Measurements from ENCODE around the gene CENPE. TPM values are rescaled to one million over a fixed set of nuclear protein-coding genes. Genes with fewer than 3 reads are reported as not detected.

Gene CENPE
- total and polyA plus RNA-seq, 2 donors, result 0.66 to 21.8 TPM

- no peaks in the 10 kb centered on the region for H3K4me1 ChIP-seq (ENCODE audit: insufficient read depth)
- H3K4me3 ChIP-seq (ENCODE audit: low read depth, low read length), result no peak overlapping the region
- no peak overlapping the region for H3K27ac ChIP-seq (ENCODE audit: low read depth)
- DNase-seq (ENCODE audit: extremely low spot score), result no peak
- H3K36me3 ChIP-seq (ENCODE audit: insufficient read depth), result peaks cover 3% of the 10 kb centered on the region
- WGBS, result 97% methylated on average over 1 of the region's 1 CpG
These were observed 118.5 kb downstream of the CENPE start for GRCh38 chr4:103079621-103080020.

GRCh38 chr4:103076747-103077347, 121.3 kb downstream of the CENPE start, which contains the start of gene SLC9B2:
TSS of gene SLC9B2 (minus strand) at chr4:103076761. CDS start at chr4:103067550, 9,211 bp downstream.
- H3K4me1 ChIP-seq (ENCODE audit: insufficient read depth), result peaks cover 1% of the 10 kb centered on the region
- H3K4me3 ChIP-seq (ENCODE audit: low read depth, low read length), result peak within 1 kb of the TSS; percentile 85
- WGBS, result 19% methylated on average over 21 of the region's 21 CpGs

GRCh38 chr4:103075894-103076746, 122.0 kb downstream of the CENPE start:
- WGBS, result under 1% methylated on average over 82 of the region's 82 CpGs
- Histone ChIP-seq H3K4me3 (ENCODE audit: low read depth, low read length) (peak overlapping the region; percentile 85), H3K4me1 (ENCODE audit: insufficient read depth) (peaks cover 1% of the 10 kb centered on the region), H3K36me3 (ENCODE audit: insufficient read depth) (no peaks in the 10 kb centered on the region), H3K27ac (ENCODE audit: low read depth) (peak overlapping the region; percentile 88)
- peak; percentile 6 for DNase-seq (ENCODE audit: extremely low spot score)

More at GRCh38 chr4:103076747-103077347, 121.3 kb downstream of the CENPE start, which contains the start of gene SLC9B2:
- Histone ChIP-seq H3K27ac (ENCODE audit: low read depth) (peak within 1 kb of the TSS; percentile 88), H3K36me3 (ENCODE audit: insufficient read depth) (peaks cover 3% of the 10 kb centered on the region)
- no peak for DNase-seq (ENCODE audit: extremely low spot score)

- Histone ChIP-seq H3K4me1 (ENCODE audit: insufficient read depth) (peaks cover 1% of the 10 kb centered on the region), H3K4me3 (ENCODE audit: low read depth, low read length) (peak overlapping the region; percentile 85), H3K27ac (ENCODE audit: low read depth) (no peak overlapping the region), H3K36me3 (ENCODE audit: insufficient read depth) (no peaks in the 10 kb centered on the region)
- no peak for DNase-seq (ENCODE audit: extremely low spot score)
- WGBS, result 19% methylated on average over 4 of the region's 4 CpGs
These were observed 122.7 kb downstream of the CENPE start for GRCh38 chr4:103075435-103075893.

- Histone ChIP-seq H3K4me1 (ENCODE audit: insufficient read depth) (peaks cover 1% of the 10 kb centered on the region), H3K36me3 (ENCODE audit: insufficient read depth) (no peaks in the 10 kb centered on the region), H3K4me3 (ENCODE audit: low read depth, low read length) (no peak overlapping the region), H3K27ac (ENCODE audit: low read depth) (no peak overlapping the region)
- WGBS, result 88% methylated on average over 9 of the region's 9 CpGs
- DNase-seq (ENCODE audit: extremely low spot score), result no peak
These were observed 123.3 kb downstream of the CENPE start for GRCh38 chr4:103074744-103075434.

- 97% methylated on average over 2 of the region's 2 CpGs for WGBS
- H3K27ac ChIP-seq (ENCODE audit: low read depth), result no peak overlapping the region
- H3K36me3 ChIP-seq (ENCODE audit: insufficient read depth), result no peaks in the 10 kb centered on the region
- no peak for DNase-seq (ENCODE audit: extremely low spot score)
- H3K4me1 ChIP-seq (ENCODE audit: insufficient read depth), result peaks cover 1% of the 10 kb centered on the region
- H3K4me3 ChIP-seq (ENCODE audit: low read depth, low read length), result no peak overlapping the region
These were observed 124.2 kb downstream of the CENPE start for GRCh38 chr4:103073792-103074438.

GRCh38 chr4:103067841-103068547, 130.1 kb downstream of the CENPE start:
- WGBS, result 92% methylated on average over 2 of the region's 2 CpGs
- no peaks in the 10 kb centered on the region for H3K4me1 ChIP-seq (ENCODE audit: insufficient read depth)
- no peak for DNase-seq (ENCODE audit: extremely low spot score)

GRCh38 chr4:103060453-103061148, 137.5 kb downstream of the CENPE start:
- DNase-seq (ENCODE audit: extremely low spot score), result no peak
- Histone ChIP-seq H3K27ac (ENCODE audit: low read depth) (no peak overlapping the region), H3K36me3 (ENCODE audit: insufficient read depth) (no peaks in the 10 kb centered on the region), H3K4me1 (ENCODE audit: insufficient read depth) (no peaks in the 10 kb centered on the region), H3K4me3 (ENCODE audit: low read depth, low read length) (no peak overlapping the region)
- WGBS, result 97% methylated on average over 2 of the region's 2 CpGs

More at GRCh38 chr4:103067841-103068547, 130.1 kb downstream of the CENPE start:
- no peak overlapping the region for H3K4me3 ChIP-seq (ENCODE audit: low read depth, low read length)
- H3K27ac ChIP-seq (ENCODE audit: low read depth), result no peak overlapping the region
- no peaks in the 10 kb centered on the region for H3K36me3 ChIP-seq (ENCODE audit: insufficient read depth)

Other genes with a start within 250 kb of the CENPE start
- 5.2 TPM for gene SLC9B1, start 178.6 kb downstream of the CENPE start, total RNA-seq
- gene SLC9B1, start 178.6 kb downstream of the CENPE start, polyA plus RNA-seq, result 0.61 TPM
- gene SLC9B2, start 121.6 kb downstream of the CENPE start, total RNA-seq, result 22.8 TPM
- gene SLC9B2, start 121.6 kb downstream of the CENPE start, polyA plus RNA-seq, result 14.9 TPM
- 78.8 TPM for gene BDH2, start 98.5 kb downstream of the CENPE start, total RNA-seq
- gene BDH2, start 98.5 kb downstream of the CENPE start, polyA plus RNA-seq, result 61.6 TPM

Measured in urinary bladder (tissue), 4 donors.